Stimulated activated CD4-positive, alpha-beta T cell treated with anti-CD3 and anti-CD28 coated beads, Interleukin-1b, Interleukin-23, amount 100 ng/mL, for 24 hours (primary cell): Measurements from ENCODE around the gene SREK1IP1.

Experiments used
- DNase-seq, 4 experiments: peaks; one replicate each; pipeline ENCODE4 v3.0.0-alpha.2; 2020; ENCODE audit warnings: low read depth in 4 of 4, low spot score in 1 of 4

SREK1IP1 gene

DNA sequence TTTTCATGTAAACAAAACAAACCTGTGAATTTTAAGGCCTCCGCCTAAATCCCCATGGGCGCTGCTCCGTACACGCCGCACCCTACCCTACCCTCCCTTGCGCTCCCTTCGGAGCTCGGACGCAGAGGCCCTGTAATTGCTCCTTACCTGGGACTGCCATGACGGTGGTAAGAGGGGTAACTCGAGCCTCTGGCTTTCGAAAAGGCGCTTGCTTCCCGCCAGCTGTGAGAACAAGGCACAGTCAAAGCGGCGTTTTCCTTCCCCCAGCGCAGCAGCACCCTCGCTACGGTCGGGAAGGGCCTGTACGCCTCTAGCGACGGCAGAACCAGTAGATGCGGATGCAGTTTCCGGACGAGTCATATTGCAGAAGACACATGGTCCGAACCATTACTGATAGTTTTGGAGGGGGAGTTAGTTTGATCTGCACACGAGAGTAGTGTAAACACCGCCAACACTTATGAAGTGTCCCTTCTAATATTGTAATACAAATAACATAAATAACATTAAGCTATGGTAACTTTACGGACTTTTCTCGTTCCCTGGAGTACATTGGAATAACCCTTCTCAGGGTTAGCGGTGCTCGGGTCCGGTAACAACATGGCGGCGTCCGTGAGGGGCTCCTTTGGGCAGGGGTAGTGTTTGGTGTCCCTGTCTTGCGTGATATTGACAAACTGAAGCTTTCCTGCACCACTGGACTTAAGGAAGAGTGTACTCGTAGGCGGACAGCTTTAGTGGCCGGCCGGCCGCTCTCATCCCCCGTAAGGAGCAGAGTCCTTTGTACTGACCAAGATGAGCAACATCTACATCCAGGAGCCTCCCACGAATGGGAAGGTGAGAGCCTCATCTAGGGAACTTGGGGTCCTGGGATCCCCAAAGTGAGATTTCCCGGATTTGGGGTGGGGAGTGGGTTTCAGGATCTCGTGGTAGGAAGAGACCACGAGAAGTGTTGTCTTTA lies at the start of gene SREK1IP1, which contains the start of gene CWC27:
Gene SREK1IP1 (minus strand): TSS at position 334 of the 955 bp plus-strand sequence. CDS start 174 bp downstream, at position 160.
Gene CWC27 (plus strand): TSS at position 573 of the 955 bp plus-strand sequence. CDS start 217 bp downstream, at position 790.
- DNase-seq, result peak; percentile 54 to 70 (median 63)

DNA sequence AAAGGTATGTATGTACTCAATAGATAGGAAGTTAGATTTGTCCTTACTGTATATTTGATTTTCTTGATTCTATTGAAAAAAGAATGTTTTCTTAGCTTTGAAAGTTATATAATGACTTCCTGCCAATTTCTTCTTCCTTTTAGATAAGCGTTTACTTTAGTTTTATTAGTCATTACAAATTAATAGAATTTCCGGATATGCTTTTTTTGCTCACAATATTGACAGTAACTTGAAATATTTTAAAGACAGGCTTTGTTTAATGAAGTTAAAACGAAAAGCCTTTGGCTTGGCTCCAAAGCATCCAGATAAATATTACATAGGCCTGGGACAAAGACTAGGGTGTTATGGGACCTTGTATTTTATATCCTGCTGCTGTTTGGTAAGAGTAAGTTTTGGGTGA lies 49.8 kb upstream of the SREK1IP1 start:
- DNase-seq, result no peak

DNA sequence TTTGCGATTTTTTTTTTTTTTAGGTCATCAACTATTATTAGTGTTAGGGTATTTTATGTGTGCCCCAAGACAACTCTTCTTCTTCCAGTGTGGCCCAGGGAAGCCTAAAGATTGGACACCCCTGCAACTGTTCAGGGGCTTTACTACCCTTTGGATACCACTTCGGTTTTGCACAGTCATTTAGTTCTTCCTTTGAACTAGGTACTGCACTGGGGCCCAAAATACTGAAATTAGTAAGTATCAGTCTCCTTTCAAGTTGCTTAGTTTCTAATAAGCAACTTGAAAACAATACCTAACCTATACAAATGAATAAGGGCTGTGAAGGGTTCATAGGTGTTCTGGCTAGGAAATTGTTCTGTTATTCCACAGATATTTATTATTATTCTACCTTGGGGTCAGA lies 45.6 kb upstream of the SREK1IP1 start:
- DNase-seq, result no peak

DNA sequence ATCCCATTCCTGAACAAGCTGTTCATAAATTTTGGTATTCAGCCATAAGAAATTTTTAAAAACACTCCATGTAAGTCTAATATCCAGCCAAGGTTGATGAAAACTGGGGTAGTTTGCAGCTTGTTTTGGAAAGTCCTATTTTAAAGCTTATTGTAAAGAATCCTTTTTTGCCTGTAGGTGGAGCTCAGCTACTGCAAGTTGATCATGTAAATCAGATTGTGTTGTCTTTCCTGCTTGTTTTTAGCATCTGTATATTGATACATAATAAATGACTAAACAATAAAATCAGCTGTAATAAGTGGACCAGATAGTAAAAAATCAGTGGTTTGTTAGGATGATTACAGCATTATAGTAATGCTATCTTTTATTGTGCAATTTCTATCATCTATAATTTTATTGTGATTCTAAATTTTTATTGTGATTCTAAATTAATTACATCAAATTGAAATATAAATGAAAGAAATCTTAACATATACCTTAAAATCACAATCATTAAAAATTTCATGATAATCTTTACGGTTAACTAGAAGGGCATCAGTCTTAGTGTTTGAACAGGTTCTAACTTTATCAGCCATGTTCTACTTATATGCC lies 42.7 kb upstream of the SREK1IP1 start:
- DNase-seq, result no peak

GRCh38 chr5:64807520-64807919 lies 39.0 kb upstream of the SREK1IP1 start:
- no peak for DNase-seq

DNA sequence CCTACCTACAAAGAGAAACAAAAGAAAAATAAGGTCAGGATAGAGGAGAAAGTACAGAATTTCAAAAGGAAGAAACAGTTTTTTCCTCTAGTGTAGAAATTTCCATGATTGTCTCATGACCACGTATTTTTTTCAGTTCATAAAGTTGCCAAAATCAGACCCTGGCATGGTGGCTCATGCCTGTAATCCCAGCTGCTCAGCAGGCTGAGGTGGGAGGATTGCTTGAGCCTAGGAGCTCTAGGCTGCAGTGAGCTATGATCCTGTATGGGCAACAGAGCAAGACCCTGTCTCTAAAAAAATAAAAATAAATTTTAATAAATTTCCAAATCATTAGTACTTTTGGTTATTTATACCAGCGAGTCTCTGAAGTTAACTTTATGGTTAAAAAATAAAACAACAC lies 38.0 kb upstream of the SREK1IP1 start:
- DNase-seq, result no peak

DNA sequence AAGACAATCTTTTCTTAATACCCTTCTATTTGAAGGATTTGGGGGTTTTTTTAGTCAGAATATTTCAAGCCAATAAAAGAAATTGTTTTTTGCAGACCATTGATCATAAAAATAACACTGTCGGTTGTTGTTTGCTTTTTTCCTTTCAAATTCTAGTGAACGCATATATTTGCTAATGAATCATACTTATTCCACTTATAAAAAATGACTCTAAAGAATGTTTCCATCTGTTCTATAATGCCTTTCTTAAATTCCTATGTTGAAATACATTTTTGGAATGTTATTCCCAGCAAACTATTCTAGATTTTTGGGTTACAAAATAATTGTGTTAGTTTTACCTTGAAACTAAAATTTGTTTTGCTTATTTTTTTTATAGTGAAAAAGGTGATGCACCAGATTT lies 32.4 kb upstream of the SREK1IP1 start:
- no peak for DNase-seq

GRCh38 chr5:64796301-64796700 lies 27.8 kb upstream of the SREK1IP1 start:
- no peak for DNase-seq

DNA sequence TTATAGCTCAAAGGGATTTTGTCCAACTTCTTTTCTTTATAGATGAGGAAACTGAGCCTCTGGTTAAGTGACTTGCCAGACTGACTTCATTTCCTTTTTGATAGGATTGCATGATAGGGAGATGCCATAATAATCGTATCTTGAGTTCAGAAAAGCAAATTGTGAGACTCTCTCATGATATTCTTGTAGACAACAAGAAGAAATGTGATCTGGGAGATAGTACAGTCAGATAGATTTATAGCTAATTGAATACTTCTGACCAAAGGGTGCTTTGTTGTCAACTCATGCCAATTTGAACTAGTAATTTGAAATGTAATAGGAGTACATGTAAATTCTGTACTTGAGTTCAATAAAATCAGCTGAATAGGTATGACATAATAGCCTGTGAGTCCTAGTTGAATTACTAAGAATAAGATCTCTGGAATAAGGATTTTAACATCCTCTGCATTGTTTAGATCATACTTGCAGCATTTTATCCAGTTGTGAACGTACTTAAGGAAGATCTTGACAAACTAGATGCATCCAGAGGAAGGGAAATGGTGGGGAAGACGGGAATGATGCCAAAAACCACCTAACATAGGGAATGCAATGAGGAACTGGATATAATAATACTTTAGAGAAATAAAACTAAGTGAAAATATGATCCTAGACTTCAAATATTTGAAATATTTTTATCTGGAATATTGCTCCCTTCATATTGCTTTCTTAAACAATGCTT lies 25.7 kb upstream of the SREK1IP1 start:
- DNase-seq, result no peak

DNA sequence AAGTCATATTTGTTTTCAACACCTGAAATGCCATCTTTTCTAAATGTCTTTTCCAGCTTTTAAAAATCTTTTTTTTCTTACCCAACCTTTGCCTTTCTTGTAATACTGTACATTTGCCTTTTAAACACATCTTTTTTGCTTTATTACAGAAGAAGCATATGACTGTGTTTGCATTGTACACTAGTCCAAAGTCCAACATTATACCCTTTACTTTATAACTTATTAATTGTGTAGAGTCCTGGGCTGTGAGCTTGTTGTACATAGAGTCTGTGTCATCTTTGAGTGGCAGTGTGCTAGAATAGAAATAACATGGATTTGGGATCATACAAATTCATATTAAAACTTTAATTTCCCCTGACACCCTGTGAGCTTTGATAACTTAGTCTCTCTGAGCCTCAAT lies 24.0 kb upstream of the SREK1IP1 start:
- DNase-seq, result no peak

DNA sequence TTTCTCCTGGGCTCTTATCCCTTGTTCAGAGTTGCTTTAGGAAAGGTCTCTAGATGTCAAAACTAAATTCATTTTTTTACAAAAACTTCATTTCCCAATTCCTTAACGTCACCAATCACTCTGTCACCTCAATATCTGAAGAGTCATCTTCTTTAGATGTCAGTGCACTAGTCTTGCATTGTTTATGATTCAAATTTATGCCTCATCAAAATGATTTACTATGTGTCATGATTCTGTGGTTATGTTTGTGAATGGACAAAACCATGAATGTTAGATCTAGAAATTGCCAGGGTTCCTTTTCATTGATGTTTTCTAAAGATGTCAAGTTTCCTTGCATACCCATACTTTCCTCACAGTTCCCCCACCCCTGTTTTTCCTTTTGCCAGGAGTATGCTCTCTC lies 21.7 kb upstream of the SREK1IP1 start:
- no peak for DNase-seq

GRCh38 chr5:64789457-64789856 lies 21.0 kb upstream of the SREK1IP1 start:
- DNase-seq, result no peak

DNA sequence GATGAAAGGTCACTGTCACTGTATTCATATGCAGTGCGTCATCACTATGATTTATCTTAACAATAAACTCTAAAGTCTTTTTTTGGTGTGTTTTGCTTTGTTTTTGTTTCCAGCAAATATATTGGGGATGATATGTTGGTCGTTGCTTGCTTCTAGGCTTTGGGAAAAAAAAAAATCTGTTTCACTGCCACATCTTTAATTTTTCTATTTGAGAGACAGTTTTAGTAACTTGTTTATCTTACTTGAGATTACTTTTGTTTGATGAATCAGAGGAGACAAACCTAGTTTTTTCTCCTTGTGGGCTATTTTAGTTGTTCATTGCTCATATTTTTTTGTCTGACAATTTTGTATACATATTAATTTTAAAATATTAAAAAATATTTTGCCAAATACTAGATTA lies 19.7 kb upstream of the SREK1IP1 start:
- DNase-seq, result no peak

- DNase-seq, result no peak
Observed at GRCh38 chr5:64786372-64786771, 17.9 kb upstream of the SREK1IP1 start.

GRCh38 chr5:64784451-64785025 lies 16.0 kb upstream of the SREK1IP1 start:
- DNase-seq, result peak; percentile 40 to 61 (median 56)

DNA sequence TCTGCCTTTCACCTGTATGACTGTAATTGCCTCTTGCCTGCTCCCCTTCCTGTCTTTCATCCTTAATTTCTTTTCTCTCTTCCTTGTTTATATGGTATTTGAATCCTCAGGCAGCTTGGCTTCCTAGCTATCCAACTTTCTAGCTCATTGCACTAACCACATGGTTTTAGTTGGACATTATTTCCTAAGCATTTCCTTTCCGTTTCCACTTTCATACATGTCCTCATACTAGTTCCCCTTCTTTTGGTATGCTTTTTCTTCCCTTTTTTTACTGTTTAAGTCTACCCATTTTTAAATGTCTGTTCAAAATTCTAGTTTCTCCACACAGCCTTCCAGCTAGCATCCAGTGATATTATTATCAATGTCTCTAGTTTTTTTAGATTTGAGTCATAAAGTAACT lies 6.8 kb upstream of the SREK1IP1 start:
- no peak for DNase-seq

- no peak for DNase-seq
Observed at GRCh38 chr5:64773533-64773932, 5.0 kb upstream of the SREK1IP1 start.

DNA sequence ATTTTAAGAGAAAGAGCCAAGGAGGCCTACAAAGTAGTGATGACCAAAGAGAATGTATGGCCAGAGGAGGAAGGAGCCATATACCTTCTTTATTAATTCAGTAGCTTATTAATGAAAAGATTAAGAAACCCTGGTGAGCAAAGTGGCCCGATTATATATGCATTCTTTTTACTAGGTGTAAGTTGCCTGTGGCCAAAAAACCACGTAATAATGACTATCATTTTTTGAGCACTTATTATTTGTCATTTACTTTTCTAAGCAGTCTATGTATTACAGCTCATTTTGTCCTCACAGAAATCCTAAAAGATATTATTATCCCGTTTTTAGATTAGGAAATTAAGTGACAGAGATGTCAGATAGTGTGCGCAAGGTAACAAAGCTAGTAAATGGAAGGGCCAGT lies 3.2 kb upstream of the SREK1IP1 start:
- no peak for DNase-seq

- no peak for DNase-seq
Observed at GRCh38 chr5:64769855-64770254, 1.4 kb upstream of the SREK1IP1 start.

GRCh38 chr5:64767959-64768357 lies 533 bp downstream of the SREK1IP1 start:
- DNase-seq, result peak in 1 of 4 experiments; percentile 4

- no peak for DNase-seq
Observed at GRCh38 chr5:64766941-64767340, 1.6 kb downstream of the SREK1IP1 start.
